WI38 (cell line): ENCODE results near the gene ZNF628.

Source experiments
- H3K4me3 ChIP-seq: 2 replicates; pipeline ENCODE4 v1.5.1; 2011; ENCODE audit warnings: low read depth, mild to moderate bottlenecking, control low read depth, low read length
- CTCF ChIP-seq: IDR thresholded peaks from 2 replicates; pipeline ENCODE4 v1.5.1; 2012; ENCODE audit warnings: low read depth, mild to moderate bottlenecking, control low read depth, low read length

The ZNF628 gene

GRCh38 chr19:55467236-55468053 is 9.0 kb upstream of the ZNF628 start:
- peak; percentile 96 for TF ChIP-seq CTCF
- no peak overlapping the region for H3K4me3 ChIP-seq

DNA sequence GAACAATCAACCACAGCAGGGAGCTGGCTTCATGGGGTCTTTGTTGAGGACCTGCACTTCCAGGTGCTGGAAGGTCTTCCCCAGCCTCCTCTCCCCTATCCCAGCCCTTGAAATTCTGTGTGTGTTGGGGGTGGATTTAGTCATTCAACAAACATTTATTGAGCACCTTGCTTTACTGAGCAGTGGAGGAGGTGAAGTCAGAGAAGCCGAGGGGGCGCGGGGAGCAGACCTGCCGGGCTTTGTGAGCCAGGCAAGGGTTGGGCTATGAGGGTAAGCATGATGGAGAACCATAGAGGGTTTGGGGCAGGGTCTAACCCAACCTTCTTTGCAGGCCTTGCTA is 8.4 kb upstream of the ZNF628 start:
- TF ChIP-seq CTCF: no peak
- H3K4me3 ChIP-seq: no peak overlapping the region

DNA sequence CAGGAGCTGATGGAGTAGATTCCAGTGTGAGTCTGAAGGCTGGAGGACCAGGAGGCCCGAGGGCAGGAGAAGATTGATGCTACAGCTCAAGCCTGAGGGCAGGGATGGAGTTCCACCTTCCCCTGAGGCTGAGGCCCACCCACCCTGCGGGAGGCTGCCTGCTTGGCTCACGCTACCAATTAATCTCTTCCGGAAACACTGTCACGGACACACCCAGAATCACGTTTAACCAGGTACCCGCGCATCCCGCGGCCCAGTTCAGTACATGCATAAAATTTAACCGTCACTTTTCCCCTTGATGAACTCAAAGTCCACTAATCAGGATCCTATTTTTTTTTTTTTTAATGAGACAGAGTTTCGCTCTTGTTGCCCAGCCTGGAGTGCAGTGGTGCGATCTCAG is 5.2 kb upstream of the ZNF628 start:
- H3K4me3 ChIP-seq: no peak overlapping the region
- TF ChIP-seq CTCF: no peak

GRCh38 chr19:55472463-55472862 is 4.0 kb upstream of the ZNF628 start:
- no peak for TF ChIP-seq CTCF
- H3K4me3 ChIP-seq: no peak overlapping the region

DNA sequence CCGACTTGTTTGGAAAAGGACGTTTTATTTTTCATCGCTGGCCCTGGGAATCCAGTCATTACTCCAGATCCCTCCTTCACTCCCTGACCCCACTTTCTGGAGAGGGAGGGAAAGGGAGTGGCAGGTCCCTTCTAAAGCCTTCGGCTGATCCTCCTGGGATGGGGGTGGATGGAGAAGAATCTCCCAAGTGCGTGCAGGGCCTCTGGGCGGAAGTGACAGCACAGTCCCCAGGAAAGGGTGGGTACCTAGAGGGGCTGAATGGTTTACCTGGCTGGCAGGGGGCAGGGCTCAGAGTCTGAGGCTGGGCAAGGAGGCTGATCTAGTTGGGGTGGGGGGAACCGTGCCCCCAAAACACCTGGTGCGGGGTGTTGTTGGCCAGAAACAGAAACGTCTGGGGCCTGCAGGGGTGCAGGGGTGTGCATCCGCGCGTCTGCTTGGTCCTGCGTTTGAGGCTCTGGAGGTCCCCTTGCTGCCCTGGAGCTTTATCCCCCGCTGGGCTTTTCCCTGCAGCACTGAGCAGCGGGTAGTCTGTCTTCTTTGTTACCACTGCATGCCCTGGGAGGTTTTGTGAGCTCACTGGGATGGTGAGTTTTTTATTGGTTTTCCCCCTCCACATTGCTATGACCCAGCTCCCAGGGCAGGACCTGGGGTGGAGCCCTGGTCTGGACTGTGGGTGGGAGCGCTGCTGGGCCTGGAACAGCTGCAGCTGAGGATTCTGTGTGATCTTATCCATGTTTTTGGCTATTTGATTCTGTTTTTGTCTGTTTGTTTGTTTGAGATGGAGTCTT is 3.0 kb upstream of the ZNF628 start:
- no peak overlapping the region for H3K4me3 ChIP-seq

DNA sequence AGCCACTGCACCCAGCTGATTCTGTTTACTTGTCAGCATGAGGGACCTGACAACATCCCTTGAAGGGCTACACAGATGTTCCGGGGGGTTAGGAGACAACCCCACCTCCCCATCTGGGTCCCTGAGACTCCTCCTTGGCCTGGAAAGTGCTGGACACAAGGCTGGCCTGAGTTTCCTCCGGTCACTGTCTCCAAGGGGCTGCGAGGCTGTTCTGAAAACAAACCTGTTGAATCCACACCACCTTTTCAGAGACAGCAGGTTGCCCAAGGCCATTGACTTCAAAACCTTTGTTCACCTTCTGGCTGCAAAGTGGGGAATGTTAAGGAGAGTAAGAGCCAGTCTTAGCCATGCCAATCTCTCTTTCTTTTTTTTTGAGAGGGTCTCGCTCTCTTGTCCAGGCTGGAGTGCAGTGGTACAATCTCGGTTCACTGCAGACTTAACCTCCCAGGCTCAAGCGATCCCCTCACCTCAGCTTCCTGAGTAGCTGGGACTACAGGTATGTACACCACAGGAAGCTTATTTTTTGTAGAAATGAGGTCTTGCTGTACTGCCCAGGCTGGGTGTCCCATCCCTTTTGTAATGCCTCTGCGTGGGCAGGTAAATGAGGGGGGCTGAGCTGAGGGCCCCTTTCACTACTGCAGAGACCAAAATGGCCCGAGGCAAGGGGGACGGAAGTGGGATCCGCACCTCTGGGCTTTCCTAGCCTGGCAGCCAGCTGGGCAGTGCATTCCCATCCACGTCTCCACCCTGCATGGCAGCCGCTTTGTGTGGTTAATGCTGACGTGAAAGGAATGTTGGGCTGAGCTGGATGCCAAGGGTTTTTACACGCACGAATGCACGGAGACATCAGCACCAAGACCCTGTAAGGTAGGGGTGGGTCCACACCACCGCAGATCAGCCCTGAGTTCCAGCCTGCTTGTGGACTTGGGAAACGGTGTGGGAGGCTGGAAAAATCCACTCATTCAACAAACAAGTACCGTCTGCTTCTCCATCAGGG is 1.9 kb upstream of the ZNF628 start:
- TF ChIP-seq CTCF: no peak
- H3K4me3 ChIP-seq: no peak overlapping the region

More for the DNA sequence above, 3.0 kb upstream of the ZNF628 start:
- no peak for TF ChIP-seq CTCF
